ENCODE results near the gene HCAR2. TPM values are rescaled to one million over a fixed set of nuclear protein-coding genes. Genes with fewer than 3 reads are reported as not detected.

Gene HCAR2
- total and polyA plus RNA-seq, 8 donors, result 0.18 to 8.2 (median 2.6) TPM; not detected in 3

Small RNA genes lying within 50 kb of the gene (small RNA-seq; reads per million reads assigned to genes)
- gene AC026333.2, result 0 reads per million in 4 donors

Other genes starting within 250 kb of the HCAR2 start
- 100 to 1,000 TPM in 1 of 5 donors, 10 to 100 TPM in 4; 14.3 to 110 (median 21.9) TPM for gene ZCCHC8, start 202.4 kb downstream of the HCAR2 start, total RNA-seq
- gene ZCCHC8, start 202.4 kb downstream of the HCAR2 start, polyA plus RNA-seq, result 10 to 100 TPM in 1 of 3 donors, 1 to 10 TPM in 2; 7.8 to 22.4 (median 8.9) TPM
- gene RSRC2, start 176.4 kb downstream of the HCAR2 start, total RNA-seq, result 100 to 1,000 TPM in 3 of 5 donors, 10 to 100 TPM in 2; 28.0 to 234 (median 135) TPM
- gene RSRC2, start 176.4 kb downstream of the HCAR2 start, polyA plus RNA-seq, result 10 to 100 TPM; 31.4 to 41.2 (median 36.0) TPM
- gene KNTC1, start 176.1 kb downstream of the HCAR2 start, total RNA-seq, result 10 to 100 TPM in 4 of 5 donors, 1 to 10 TPM in 1; 6.1 to 47.0 (median 24.2) TPM
- gene KNTC1, start 176.1 kb downstream of the HCAR2 start, polyA plus RNA-seq, result 10 to 100 TPM in 1 of 3 donors, 1 to 10 TPM in 2; 2.4 to 16.6 (median 3.0) TPM
- gene HCAR3, start 13.5 kb upstream of the HCAR2 start, total RNA-seq, result 1 to 10 TPM in 2 of 5 donors, under 1 TPM in 1, not detected in 2; 0.37 to 1.8 (median 1.8) TPM
- gene HCAR3, start 13.5 kb upstream of the HCAR2 start, polyA plus RNA-seq, result 1 to 10 TPM in 2 of 3 donors, not detected in 1; 1.2 to 8.3 TPM
- 1 to 10 TPM in 2 of 5 donors, under 1 TPM in 1, not detected in 2; 0.45 to 2.0 (median 1.2) TPM for gene HCAR1, start 27.5 kb upstream of the HCAR2 start, total RNA-seq
- 1 to 10 TPM; 1.2 to 2.3 (median 2.1) TPM for gene HCAR1, start 27.5 kb upstream of the HCAR2 start, polyA plus RNA-seq
- 10 to 100 TPM in 4 of 5 donors, 1 to 10 TPM in 1; 4.1 to 36.0 (median 18.8) TPM for gene DENR, start 49.5 kb upstream of the HCAR2 start, total RNA-seq
- 10 to 100 TPM; 23.3 to 29.8 (median 23.6) TPM for gene DENR, start 49.5 kb upstream of the HCAR2 start, polyA plus RNA-seq
- 1 to 10 TPM in 1 of 5 donors, under 1 TPM in 2, not detected in 2; 0.37 to 1.4 (median 0.58) TPM for gene CCDC62, start 71.2 kb upstream of the HCAR2 start, total RNA-seq
- under 1 TPM in 2 of 3 donors, not detected in 1; 0.08 to 0.19 TPM for gene CCDC62, start 71.2 kb upstream of the HCAR2 start, polyA plus RNA-seq
- gene HIP1R, start 132.1 kb upstream of the HCAR2 start, total RNA-seq, result 100 to 1,000 TPM in 4 of 5 donors, 10 to 100 TPM in 1; 67.6 to 395 (median 160) TPM
- gene HIP1R, start 132.1 kb upstream of the HCAR2 start, polyA plus RNA-seq, result 10 to 100 TPM; 52.1 to 69.6 (median 68.8) TPM
- gene VPS37B, start 192.8 kb upstream of the HCAR2 start, total RNA-seq, result 100 to 1,000 TPM in 1 of 5 donors, 10 to 100 TPM in 4; 13.4 to 105 (median 68.5) TPM
- gene VPS37B, start 192.8 kb upstream of the HCAR2 start, polyA plus RNA-seq, result 10 to 100 TPM; 31.3 to 44.0 (median 37.1) TPM